Limb (tissue), 2 donors: ENCODE results near the gene RTL9.

Source experiments
- DNase-seq, 2 donors: peaks; one replicate each; pipeline ENCODE4 v3.0.0-alpha.2; 2016; ENCODE audit errors: extremely low spot score in 2 of 2

The RTL9 gene

GRCh38 chrX:110341189-110342035 lies 17.2 kb upstream of the RTL9 start:
- no peak for DNase-seq

GRCh38 chrX:110346681-110347080 lies 12.0 kb upstream of the RTL9 start:
- DNase-seq: peak in 1 of 2 donors; percentile 17

DNA sequence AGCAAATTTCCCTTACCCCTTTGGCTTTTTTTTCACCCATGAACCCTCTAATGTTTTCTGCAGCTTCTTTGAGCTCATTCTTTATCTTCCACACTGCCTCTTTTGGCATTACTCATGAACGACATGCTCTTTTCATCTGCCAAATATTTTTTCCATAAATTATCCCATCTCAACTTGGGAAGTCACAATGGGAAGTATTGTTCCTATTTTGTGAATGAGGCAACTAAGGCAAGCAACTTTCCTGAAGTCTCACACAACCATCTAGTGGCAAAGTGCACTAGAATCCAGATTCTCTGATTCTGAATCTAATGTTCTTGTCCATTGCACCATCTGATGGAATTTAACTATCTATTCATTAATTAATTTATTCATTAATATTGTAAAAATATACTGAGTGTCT lies 625 bp downstream of the RTL9 start:
- DNase-seq: no peak

DNA sequence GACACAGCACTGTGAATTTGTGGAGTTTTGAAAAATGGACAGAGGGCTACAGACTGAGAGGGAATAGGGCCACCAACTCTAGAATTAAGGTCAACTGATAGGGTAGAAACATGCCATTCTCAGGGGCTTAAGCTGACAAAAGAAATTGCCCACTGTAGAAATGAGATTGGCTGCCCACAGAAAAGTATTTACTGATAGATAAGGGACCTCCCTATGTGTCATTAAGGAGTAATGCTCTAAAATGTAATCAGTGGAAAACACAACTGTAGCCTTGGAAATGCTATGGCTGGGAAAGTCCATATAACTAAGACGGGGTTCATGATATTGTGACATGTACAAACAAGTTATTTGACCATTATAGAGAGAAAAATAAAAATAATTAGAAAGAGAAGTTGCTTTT lies 4.6 kb downstream of the RTL9 start:
- no peak for DNase-seq

DNA sequence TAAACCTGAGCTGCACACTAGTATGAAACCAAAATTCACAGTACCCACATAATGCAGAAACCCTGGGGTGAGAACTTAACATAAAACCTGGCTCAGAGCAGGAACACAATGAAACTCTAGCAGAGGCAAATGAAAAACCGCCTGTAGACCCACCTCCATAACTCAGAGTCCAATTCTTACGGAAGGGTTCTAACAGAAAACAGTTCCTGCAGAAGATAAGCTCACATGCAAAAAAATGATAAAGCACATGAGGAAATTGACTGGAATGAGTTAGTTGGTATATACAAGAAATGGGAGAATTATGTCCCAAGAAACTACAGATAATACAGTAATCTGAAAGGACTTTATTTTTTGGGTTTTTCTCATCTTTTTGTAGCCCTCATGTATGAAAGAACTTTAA lies 14.7 kb downstream of the RTL9 start:
- DNase-seq: no peak

DNA sequence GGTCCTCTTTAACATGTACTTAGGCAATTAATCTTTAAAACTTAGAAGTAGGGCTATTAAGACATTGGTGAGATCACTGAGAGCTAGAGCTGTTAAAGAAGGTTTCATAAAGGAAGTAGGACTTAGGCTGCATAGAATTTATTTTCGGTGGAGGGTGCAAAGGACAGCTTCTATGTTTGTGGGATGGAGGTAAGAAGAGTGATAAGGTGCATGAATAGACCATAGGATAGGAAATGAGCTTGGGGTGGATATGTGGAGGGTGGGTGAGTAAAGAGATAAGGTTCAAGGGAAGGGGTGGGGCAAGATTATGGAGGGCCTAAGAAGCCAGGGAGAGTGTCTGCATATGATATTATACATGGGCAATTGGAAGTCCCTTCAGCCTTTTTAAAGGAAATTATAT lies 15.9 kb downstream of the RTL9 start:
- DNase-seq: no peak

- DNase-seq: no peak
Observed at GRCh38 chrX:110381216-110381615, 22.6 kb downstream of the RTL9 start.

- DNase-seq: no peak
Observed at GRCh38 chrX:110383414-110383813, 24.8 kb downstream of the RTL9 start.

- no peak for DNase-seq
Observed at GRCh38 chrX:110384490-110384889, 25.8 kb downstream of the RTL9 start.

- no peak for DNase-seq
Observed at GRCh38 chrX:110389570-110389969, 30.9 kb downstream of the RTL9 start.

DNA sequence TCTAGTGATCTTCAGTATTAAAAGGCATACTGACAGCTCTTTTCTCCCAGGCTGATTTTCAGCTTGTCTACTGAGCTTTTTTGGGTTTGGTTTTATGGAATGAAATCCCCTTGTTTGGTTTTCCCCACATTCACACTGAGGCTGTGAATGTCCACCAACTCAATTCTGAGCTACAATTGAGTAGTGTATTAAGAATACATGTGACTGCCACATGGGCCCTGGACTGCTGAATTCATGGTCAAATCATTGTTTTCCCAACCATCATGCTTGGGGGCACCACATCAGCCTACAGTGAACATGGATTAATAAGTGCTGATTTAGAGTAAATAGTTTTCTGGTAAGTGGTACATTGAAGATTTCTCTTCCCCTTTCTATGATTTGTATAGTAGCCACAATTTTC lies 32.4 kb downstream of the RTL9 start:
- no peak for DNase-seq

GRCh38 chrX:110394651-110395050 lies 36.0 kb downstream of the RTL9 start:
- no peak for DNase-seq

GRCh38 chrX:110395877-110396276 lies 37.2 kb downstream of the RTL9 start:
- no peak for DNase-seq

DNA sequence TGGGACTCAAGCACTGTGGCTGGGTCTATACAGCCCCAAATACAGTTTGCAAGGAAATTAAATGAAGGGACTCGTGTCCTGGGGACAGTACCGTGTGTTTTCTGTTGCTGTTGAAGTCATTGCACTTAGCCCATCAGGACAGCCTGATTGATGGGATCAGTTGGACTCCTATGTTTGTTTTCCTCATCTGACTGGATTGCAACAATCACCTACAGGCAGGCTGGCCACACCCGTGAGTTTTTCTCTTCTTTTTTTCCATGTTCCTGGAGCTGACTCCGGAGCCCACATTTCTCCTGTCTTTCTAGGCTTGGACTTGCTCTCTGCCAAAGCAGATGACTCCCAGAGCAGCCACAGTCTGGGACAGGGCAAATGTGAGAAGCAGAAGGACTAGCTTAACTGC lies 38.1 kb downstream of the RTL9 start:
- no peak for DNase-seq

GRCh38 chrX:110397339-110397738 lies 38.7 kb downstream of the RTL9 start:
- no peak for DNase-seq

DNA sequence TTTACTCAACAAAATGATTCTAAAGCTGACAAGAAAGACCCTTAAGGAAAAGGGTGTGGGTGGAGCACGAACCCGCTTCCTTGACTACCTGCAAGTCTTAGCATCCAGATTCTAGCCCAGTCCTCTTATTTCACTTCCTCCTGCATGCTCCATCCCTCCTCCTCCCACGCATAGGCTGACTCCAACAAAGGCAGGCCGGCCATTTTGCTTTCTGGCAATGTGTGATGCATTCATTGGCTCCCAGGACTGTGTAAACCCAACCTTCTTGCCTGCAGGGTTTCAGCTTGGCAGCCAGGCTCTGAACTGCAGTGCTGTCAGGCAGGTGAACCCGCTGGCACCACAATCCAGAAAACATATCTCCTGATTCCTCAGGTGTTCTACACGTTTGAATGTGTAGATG lies 39.3 kb downstream of the RTL9 start:
- no peak for DNase-seq

DNA sequence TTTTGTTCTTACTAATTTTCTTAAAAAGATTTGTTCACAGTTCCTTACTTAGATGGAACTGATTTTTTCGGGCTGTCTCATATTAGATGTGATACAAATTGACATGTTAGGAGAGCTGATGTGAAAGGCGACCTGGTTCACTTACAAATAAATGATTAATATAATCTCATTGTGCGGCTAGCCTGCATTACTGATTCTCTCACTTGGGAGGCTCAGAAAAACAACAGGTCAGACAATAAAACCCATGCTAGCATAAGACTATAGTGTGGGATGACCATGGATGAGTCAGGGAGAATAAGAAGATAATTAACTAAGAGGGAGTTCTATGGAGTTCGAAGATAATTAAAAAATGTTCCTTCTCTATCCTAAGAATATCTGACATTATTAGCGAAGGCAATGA lies 40.8 kb downstream of the RTL9 start:
- DNase-seq: no peak

DNA sequence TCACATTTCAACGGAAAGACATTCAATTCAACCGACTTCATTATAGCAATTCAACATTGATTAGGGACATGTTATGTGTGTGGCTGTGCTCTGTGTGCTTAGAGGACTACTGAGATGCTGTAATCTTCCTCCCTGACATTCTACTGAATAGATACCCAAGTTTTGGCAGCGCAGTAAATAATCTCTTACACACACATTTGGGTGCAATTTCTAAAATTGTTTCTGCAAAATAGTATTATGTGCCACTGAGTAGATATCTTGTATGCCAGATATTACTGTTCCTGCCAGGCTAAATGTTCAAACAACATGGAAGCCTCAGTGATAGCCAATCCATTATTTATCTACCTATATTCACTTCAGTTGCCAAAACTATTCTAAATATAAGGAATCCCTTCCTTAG lies 41.3 kb downstream of the RTL9 start:
- no peak for DNase-seq

GRCh38 chrX:110401135-110401534 lies 42.5 kb downstream of the RTL9 start:
- no peak for DNase-seq

DNA sequence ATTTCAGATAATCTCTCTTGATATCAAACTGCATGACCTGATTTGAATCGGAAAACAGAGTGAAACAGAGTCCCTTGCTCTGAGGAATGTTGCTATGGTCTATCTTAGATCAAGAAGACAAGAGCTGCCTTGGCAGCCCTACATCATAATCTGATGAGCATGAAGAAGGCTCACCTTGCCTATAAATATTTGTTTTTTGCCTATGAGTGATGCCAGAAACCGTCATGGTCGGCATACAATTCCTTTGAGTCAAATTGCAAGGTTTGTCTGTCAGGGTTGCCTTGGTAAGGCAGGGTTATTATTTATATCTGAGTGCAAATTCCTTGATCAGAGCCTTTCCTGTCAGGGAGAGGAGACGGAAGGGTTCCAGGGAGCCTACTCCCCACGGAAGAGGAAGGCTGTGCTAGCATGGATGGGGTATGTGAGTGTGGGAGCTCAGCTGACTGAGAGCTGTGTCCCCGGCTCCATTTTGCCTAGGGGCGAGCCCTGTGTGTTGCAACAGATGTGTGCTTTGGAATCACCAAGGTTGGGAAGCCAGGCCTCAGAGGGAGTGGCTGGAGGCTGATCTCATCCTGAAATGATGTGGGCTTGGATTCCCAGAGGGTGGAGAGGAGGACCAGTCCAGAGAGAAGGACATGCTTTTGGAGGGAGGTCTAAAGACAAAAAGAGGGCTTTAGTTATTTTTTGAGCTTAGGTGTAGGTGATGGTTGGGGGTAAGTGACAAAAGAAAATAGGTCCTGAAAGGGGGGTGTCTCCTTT lies 43.6 kb downstream of the RTL9 start:
- DNase-seq: no peak

DNA sequence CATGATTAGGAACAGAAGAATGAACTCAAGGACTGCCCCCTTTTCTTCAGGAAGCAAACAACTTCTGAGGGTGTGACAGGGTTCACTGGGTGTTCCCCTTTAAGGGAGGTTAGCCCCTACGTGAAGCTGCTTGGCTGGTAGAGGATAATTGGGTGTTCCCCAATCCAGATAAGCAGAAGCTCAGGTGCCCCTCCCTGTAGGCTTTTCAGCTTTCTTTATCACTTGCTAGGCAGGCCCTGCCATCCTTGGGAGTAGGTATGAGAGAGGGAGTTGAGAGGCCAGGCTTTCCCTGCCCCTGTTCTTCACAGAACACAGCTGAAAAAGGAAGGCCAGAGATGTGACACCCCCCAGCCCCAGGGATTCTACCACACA lies 44.2 kb downstream of the RTL9 start:
- DNase-seq: no peak

- no peak for DNase-seq
Observed at GRCh38 chrX:110403441-110404238, 45.0 kb downstream of the RTL9 start.
